Regular cardiac myocyte (primary cell): ENCODE measurements around the gene SH2D2A. TPM values are rescaled to one million over a fixed set of nuclear protein-coding genes. Genes with fewer than 3 reads are reported as not detected.

Experiments used
- total RNA-seq: library from RNA; depleted of rRNA; stranded (reverse); fragments of >200 nt; gene quantifications from 2 replicates; pipeline ENCODE4 v1.2.3, GENCODE V29; 2014

The SH2D2A gene
- total RNA-seq = 0.28 and 1.2 TPM in 2 replicates

DNA sequence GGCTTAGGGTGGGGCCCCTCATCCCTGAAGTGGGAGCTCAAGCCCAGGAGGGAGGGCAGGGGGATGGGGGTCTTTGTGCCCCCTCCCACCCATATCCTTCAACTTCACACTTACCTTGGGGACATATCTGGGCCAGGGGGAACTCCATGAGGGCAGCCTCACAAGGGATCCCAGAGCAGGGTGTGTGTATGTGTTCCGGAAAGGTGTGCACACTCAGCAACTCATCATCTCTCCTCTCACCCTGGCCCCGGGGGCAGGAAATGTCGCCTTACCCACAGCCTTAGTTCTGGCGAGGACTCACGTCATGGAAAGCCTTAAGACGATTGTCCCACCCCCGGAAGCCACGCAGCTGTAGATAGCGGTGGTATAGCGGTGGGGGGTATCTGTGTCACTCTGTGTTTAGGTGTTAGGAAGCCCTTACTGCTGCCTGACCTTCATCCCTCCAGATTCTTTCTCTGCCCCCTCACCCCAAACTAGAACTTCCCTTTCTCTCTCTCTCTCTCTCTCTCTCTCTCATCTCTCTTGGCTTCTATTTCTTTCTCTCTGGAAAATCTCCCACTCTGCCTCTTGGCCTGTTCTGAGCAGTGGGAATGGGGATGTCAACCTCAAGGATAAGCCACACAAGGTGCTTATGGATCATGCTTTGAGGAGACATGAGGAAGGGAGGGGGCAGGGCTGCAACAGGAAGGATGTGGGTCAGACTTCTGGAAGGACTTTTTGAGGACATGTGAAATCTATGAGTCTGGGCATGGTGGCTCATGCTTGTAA lies at the start of gene SH2D2A:
TSS of gene SH2D2A (minus strand) at position 288 of the 768 bp plus-strand sequence. CDS start at position 148, 140 bp downstream.

DNA sequence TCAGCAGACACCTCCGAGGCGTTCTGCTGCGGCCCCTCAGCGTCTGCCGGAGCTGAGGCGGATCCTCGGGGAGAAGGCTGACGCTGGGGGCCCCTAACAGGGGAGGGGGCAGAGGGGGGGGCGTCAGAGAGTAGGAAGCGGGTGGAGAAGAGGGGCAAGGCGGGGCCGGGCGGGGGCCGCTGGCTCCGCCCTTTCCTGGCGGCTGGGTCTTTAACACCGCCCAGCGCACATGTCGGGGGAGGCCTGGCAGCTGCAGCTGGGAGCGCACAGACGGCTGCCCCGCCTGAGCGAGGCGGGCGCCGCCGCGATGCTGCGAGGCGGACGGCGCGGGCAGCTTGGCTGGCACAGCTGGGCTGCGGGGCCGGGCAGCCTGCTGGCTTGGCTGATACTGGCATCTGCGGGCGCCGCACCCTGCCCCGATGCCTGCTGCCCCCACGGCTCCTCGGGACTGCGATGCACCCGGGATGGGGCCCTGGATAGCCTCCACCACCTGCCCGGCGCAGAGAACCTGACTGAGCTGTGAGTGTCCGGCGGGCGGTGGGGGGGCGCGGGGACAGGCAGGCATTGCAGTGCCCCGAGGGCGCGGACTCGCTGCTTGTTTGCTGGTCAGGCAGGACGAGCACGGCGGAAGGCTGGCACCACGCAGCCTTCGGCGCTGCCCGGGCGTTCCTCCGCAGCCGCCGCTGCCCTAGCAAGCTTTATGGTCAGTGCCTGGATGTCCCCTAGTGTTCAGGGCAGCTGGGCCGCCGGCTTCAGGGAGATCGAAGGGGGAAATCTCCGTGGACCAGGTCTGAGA lies 44.2 kb upstream of the SH2D2A start, which contains the start of gene NTRK1:
TSS of gene NTRK1 (plus strand) at position 238 of the 796 bp plus-strand sequence. CDS start at position 308, 70 bp downstream.

DNA sequence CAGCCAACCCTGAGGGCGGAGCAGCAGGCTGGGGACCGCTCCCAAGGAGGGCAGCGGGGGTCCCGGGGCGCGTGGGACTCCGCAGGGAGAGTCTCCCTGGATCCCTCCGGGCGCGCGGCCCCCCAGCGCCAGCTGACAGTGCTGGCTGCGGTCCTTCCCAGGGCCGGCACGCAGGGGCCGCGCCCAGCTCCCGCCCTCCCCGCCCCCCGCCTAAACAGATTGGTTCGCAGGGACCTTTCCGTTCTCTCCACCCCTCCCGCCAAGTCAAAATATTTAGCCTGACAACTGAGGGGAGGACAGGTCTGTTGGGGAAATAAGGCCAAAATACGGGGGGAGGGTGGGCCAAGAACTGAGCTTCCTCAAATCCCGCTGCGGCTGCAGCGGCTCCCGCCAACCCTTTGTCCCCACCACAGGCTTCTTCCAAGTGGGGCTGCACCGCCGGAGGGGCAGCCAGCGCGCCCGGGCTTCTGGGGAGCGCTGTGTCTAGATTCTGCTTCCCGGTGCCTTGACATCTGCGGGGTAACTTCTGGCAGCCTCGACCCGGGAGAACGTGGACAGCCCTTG lies 42.4 kb upstream of the SH2D2A start, which contains the start of gene INSRR:
TSS of gene INSRR (minus strand) at position 159 of the 564 bp plus-strand sequence. CDS start 496 bp downstream, outside the sequence.

DNA sequence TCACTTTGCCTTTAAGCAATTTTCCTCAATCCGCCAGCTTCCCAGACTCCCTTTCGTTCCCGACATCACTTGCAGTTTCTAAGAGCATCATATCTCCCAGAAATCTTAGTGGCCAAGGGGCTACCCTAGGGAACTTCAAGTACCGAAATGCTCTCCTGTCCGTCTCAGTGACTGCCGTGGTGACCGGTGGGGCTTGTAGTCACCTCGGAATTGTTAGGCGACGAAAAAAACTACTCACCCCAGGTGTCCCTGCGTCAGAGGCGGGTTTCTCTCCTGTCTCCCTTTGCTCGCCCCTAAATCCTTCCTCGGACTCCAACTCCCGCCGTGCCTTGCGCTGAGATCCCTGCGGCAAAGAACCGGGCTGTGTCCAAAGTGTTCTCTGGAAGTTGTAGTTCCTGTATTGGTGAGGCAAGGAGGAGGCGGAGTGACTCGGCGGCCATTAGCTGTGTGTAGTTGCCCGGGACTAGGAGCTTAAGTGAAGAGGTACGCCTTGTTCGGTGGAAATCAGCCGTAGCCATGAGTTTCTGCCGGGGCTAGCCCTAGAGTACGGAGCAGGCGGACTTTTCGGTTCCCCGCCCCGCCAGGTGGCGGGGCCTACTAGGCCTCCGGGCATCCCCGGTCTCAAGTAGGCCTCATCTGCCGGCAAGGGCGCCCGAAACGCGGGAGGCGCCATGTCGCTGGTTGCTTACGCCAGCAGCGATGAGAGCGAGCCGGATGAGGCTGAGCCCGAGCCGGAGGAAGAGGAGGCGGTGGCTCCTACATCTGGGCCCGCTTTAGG lies 49.4 kb downstream of the SH2D2A start, which contains the start of gene PRCC:
TSS of gene PRCC (plus strand) at position 435 of the 778 bp plus-strand sequence. CDS start at position 672, 237 bp downstream.

Other genes with a start within 250 kb of the SH2D2A start
- gene IQGAP3, start 244.3 kb downstream of the SH2D2A start, total RNA-seq = 2.8 and 31.2 TPM in 2 replicates
- not detected in 2 replicates for gene TTC24, start 237.1 kb downstream of the SH2D2A start, total RNA-seq
- 72.7 and 74.6 TPM in 2 replicates for gene NAXE, start 225.1 kb downstream of the SH2D2A start, total RNA-seq
- 6.5 and 23.4 TPM in 2 replicates for gene GPATCH4, start 215.4 kb downstream of the SH2D2A start, total RNA-seq
- gene HAPLN2, start 197.4 kb downstream of the SH2D2A start, total RNA-seq = not detected in 2 replicates
- under 0.01 TPM in 1 of 2 replicates, not detected in the other for gene BCAN, start 174.7 kb downstream of the SH2D2A start, total RNA-seq
- gene NES, start 139.4 kb downstream of the SH2D2A start, total RNA-seq = 49.6 and 145 TPM in 2 replicates
- 7.9 and 8.1 TPM in 2 replicates for gene CRABP2, start 111.3 kb downstream of the SH2D2A start, total RNA-seq
- 10.4 and 12.8 TPM in 2 replicates for gene METTL25B, start 88.4 kb downstream of the SH2D2A start, total RNA-seq
- 6.5 and 10.9 TPM in 2 replicates for gene ISG20L2, start 88.1 kb downstream of the SH2D2A start, total RNA-seq
- gene MRPL24, start 75.8 kb downstream of the SH2D2A start, total RNA-seq = 30.7 and 69.2 TPM in 2 replicates
- gene HDGF, start 65.2 kb downstream of the SH2D2A start, total RNA-seq = 101 and 184 TPM in 2 replicates
- gene PRCC, start 49.3 kb downstream of the SH2D2A start, total RNA-seq = 6.8 and 14.6 TPM in 2 replicates
- gene INSRR, start 42.3 kb upstream of the SH2D2A start, total RNA-seq = under 0.01 TPM in 1 of 2 replicates, not detected in the other
- 0.77 and 1.1 TPM in 2 replicates for gene NTRK1, start 44.0 kb upstream of the SH2D2A start, total RNA-seq
- gene PEAR1, start 76.9 kb upstream of the SH2D2A start, total RNA-seq = 4.5 and 9.2 TPM in 2 replicates
- gene LRRC71, start 103.8 kb upstream of the SH2D2A start, total RNA-seq = under 0.01 and 0.56 TPM in 2 replicates
- gene ARHGEF11, start 228.9 kb upstream of the SH2D2A start, total RNA-seq = 20.1 and 20.9 TPM in 2 replicates